ENCODE measurements around the gene DAAM2.

The DAAM2 gene

DNA sequence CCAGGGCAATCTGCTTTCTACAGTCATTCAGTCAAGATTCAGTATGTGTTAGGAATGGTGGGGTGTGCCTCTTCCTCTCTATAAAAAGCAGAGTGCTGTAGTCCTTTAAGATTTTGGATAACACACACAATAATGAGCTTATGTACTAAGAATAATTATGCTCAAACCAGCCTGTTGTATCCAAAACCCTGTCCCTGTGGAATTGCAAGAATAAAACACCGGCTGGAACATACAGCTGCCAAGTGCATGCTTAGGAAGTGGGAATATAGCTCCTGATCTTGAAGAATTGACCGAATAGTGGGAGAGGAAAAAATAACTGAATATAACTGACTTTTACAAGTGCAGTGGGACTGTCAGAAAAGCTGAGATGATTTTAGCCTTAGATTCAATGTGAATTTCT is 143.1 kb downstream of the DAAM2 start:
- DNase-seq: no peak

DNA sequence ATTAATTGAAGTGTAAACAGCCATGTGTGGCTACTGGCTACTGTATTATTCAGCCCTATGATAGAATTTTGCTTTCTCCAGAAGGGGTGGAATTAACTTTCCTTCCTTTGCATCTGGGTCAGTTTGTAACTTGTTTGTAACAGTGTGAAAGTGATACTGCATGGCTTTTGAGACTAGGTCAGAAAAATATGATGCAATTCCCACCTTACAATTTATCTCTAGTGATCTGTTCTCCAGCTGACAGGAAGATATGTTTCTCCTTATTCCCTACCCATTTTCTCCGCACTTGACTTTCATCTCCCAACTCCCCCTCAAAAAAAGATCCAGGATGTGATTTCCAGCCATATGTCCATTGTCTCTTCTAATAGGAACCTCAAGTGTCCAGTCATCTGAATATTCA is 144.7 kb downstream of the DAAM2 start:
- no peak for DNase-seq

DNA sequence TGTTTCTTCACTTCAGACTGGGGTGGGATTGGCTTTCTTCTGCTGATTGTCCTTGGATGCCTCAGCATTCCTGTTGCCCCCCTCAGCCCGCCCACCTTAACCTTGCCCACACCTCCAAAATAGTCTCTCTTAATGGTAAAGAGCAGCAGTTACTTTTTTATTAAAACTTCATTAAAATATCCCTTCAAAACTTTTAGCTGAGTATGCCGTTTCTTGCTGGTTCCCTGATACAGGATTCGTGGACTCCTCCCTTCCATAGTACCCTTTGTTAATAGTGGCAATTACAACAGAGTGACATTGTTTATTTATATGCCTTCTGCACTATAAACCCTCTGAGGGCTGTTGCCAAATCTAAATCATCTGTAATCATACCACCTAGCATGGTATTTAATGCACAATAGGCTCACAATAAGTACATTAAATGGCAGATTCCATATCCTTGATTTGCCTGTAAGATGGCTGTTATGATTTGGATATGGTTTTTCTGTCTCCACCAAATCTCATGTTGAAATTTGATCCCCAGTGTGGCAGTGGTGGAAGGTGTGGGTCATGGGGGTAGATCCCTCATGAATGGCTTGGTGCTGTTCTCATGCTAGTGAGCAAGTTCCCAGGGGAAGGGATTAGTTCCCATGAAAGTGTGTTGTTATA is 145.6 kb downstream of the DAAM2 start:
- no peak for DNase-seq

DNA sequence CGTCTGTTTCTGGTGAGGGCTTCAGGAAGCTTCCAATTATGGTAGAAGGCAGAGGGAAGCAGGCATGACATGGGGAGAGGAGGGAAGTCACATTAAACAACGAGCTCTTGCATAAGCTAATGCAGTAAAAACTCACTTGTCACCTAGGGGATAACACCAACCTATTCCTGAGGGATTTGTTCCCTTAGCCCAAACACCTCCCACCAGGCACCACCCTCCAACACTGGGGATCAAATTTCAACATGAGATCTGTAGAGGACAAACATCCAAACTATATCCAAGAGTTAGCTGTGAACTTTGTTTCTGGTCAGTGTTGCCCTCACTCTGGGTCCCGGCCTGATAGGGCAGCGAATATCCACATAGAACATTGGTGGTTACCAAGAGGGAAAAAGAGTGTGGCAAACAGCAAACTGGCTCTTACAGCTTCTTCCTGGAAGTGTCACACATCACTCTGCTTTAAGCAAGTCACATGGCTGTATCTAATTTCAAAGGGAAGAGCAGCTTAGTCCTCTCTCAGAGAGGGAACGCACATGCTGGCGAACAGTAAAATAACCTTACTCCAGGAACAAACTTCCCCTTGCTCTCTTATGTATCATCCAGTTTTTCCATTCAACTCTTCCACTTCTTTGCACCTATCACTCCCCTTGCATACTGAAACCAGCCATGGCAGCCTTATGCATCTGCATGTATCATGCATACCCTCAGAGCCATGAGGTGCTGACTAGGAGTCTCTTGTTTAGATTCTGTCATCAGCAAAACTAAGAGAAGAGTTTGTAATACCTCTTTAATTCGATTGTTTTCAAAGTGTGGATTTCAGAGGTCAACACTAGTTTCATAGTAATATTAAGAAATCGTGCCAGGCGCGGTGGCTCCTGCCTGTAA is 146.8 kb downstream of the DAAM2 start:
- no peak for DNase-seq

DNA sequence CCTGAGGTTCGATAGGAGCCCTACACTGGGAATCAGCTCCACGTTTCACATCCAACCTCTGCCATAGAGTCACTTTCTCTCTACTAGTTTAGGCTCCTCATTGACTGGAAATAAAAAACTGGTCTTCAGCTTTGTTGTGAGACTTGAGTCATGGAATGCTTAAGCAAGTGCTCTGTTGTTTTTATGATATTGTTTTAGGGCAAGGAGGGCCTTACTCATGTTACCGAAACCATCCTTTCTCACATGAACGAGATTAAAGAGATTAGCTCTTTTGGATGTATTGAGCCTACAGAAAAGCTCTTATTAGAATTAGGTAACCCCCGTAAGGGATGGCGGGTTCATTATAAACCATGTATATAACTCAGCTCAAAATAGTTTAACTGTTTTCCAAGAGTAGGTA is 149.0 kb downstream of the DAAM2 start:
- no peak for DNase-seq

DNA sequence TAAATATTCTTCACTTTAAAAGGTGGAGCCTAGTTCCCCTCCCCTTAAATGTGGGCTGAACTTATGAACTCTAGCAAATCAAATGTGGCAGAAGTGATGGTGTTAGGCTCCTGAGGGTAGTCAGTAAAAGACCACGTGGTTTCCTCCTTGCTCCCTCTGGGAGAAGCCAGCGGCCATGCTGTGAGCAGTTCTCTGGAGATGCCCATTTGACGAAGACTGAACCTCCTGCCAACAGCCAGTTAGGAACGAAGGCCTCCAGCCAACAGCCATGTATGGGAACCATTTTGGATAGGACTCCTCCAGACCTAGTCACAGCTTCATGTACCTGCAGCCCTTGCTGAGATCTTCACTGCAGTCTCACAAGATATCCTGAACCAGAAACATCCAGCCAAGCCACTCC is 149.6 kb downstream of the DAAM2 start:
- DNase-seq: no peak

DNA sequence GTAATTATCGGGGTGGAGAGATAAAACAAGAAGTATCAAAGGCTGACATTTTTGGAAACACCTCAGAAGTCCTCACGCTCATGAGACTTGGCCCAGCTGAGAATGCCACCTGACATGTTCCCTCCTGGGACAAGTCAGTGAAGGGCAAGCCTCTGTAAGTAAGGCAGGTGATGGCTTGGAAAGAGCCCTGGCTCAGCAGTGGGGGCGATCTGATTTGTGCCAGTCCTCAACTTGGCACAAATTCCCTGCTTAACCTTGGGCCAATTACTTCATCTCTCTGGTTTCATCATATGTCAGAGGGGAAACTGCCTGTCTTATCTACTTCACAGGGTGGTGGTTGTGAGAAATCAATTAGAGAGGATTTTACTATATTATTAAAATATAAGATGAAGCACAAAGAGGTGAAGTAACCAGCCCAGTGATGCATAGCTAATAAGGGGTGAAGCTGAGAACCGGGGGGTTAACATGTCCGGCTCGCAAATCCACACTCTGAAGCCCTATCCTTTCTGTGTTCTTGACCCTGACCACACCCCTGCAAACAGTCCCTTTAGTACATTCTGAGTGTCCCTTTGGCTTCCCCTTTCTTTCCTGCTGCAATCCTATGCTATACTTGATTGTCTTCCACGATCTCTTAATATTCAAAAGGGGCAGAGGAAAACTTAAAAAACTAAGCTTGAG is 150.9 kb downstream of the DAAM2 start:
- DNase-seq: no peak

DNA sequence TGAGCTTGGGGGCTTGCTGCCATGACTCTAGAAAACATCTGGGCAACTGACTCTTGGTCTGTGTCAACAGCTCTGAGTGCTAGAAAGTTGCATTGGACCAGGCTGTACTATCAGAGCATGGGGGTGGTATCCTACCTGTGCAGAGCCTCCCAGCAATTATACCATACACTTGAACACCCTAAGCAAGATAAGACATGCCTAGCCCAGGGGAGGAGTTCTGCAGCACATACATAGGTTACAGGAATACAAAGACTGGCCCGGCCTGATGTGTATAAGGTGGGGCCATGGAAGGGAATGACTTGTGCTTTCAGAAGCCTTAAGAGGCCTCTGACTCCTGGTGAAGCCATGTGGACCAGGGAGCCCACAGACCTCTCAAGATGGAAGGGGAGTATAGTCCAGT is 153.4 kb downstream of the DAAM2 start:
- no peak for DNase-seq

DNA sequence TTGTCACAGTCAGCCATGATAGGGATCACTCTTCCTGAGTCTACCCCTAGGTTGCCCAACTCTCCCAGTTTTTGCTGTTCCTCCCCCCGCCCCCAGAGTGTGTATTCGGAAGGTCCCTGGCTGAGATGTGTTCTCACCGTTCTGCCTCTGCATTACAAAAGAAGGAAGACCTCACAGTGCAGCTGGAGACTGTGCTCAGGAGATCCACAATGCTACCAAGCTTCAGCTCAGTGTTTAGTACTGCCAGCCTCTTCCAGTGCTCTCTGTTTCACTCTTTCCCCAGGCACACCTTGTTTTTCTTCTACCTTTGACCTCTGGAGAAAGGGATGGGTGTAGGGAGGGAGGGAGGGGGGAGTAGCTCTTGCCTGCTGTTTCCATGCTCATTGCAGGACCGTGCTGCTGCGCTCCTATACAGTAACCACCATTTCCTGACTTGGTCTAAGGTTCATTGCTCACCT is 155.5 kb downstream of the DAAM2 start:
- no peak for DNase-seq

DNA sequence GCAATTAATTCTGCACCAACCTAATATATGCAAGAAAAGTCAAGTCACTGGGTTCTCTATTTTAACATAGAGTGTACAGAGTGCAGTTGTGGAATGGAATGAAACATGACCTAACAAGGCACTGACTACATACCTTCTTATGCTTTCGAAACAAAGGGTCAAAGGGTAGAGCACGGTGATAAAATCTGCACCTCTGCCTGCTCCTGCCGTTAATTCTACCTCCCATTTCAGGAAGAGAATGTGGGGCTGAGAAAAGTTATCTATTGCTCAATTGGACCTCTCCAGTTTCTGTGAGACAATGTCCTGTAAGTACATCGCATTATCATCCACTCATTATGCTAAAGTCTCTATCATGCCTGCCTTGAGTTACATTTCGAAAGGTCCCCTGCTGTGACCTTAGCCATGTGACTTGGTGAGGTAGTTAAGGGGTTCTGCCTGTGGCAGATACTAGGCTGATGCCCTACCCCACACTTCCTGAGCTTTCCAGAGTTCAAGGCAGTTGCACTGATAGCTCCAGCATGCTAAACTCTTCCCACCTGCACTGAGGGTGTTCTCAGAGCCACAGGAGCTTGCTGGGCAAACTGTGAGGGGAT is 156.1 kb downstream of the DAAM2 start:
- no peak for DNase-seq

DNA sequence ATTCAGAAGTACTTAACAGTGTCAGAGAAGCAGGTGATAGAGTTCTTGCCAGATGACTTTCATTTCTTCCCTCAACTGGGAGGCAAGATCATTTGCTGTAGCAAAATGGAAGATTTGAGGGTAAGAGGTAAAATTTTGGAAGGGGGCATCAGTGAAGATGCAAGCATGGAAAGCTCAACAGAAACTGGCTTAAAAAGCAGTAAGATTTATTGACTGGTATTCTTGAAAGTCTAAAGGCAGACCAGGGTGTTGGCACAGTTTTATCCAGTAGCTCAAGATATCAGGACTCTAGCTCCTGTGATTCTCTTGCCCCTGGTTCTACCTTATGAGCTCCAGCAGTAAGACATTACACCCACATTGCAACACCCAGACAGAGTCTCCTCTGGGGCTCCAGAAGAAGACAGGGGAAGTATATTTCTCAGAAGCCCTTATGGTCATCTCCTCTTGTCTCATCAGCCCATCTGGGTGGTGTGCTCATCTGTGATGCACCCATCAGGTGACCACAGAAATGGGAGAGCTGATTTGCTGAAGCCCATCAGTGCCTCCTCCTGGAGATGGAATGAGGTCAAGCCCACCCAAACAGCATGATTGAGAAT is 158.0 kb downstream of the DAAM2 start:
- DNase-seq: no peak

DNA sequence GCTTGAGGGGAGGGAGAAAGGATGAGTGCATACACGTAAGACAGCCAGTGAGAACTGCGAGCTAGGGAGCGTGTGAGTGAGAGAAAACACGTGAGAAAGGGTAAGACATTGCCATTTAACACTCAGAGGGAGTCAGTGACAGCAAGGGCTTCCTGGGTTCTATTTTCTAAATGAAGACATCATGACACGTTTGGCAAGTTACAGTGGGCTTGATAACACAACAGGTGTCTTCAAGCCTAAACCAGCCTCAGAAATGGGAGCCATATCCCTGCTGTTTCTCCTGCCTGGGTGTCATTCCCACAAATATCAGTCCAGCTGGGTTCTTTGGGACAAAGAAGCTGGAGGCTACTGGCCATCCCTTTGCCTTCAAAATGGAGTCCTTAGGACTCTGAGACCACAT is 159.0 kb downstream of the DAAM2 start:
- DNase-seq: no peak

DNA sequence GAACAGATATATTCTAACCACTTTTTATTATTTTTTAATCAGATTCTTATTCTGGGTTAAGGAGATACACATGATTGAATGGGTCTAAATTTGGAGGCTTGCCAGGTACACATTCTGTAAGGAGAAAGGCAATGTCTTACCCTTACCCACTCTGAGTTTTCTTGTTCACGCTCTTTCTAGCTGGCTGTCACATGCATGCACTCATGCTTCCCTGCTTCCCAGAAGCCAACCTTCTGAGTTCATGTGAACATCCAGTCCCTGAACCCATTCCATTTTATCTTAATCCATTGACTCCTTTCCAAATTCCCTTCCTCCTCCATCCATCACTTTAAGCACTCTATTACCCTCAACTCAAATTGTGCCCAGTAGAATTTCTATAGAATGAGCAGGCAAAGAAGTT is 159.5 kb downstream of the DAAM2 start:
- no peak for DNase-seq

DNA sequence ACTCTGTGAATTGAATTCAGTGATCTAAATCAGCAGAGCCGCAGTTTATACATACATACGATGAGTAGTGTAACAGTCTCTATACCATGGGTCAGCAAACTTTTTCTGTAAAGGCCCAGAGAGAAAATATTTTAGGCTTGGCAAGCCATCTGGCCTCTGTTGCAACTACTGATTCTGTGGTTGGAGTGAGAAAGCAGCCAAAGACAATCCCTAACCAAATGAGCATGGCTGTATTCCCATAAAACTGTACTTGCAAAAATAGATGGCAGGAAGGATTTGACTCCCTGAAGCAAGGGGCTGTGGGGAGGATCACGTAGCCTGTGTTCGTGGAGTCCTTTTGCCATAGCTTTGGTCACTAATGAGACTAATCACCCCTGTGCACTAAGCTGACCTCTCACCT is 160.0 kb downstream of the DAAM2 start:
- no peak for DNase-seq

DNA sequence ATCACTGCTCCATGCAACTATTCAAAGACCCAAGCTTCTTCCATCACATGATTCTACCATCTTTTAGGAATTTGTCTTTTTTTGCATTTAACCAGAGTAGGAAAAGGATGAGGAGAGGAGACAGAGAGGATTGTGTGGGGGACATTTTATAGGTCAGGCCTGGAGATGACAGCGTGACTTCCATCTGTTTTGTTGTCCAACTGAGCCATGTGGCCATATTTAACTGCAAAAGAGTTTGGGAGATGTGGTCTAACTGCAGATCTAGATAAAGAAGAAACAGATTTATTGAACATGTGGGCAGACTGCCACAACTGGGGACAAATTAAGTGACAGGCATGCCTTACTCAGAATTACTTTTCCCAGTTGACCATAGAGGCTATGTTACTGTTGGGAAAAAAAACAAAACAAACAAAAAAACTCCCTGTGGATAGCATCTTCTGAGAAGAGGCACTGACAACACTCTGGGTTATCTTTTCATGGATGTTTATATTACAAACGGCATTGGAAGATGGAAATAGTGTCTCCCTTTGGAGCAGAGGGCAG is 161.0 kb downstream of the DAAM2 start:
- DNase-seq: no peak

Data from activated CD4-positive, alpha-beta T cell treated with anti-CD3 and anti-CD28 coated beads for 1 hour (primary cell).